A673 (cell line): Measurements from ENCODE around the gene PTPN1. TPM values are rescaled to one million over a fixed set of nuclear protein-coding genes. Genes with fewer than 3 reads are reported as not detected.

Experiments
- BruUV-seq: library from RNA; stranded (reverse); fragments of 400-500 nt; replicated peaks from 2 replicates; lab custom pipeline; 2021; lab: Mats Ljungman, UMichigan
- CTCF ChIA-PET: fragments of 300-600 bp; sonication (Branson Sonifier 250); formaldehyde crosslinking; loops from one replicate; lab custom pipeline; 2022; ENCODE audit warnings: antibody characterized with exemption; lab: Charles Lee
- POLR2A ChIA-PET: fragments of 300-600 bp; sonication (Branson Sonifier 250); formaldehyde crosslinking; loops from one replicate; lab custom pipeline; 2022; ENCODE audit warnings: antibody characterized with exemption; ENCODE audit not compliant: low non-redundant PET; lab: Charles Lee
- DNase-seq: peaks from one replicate; pipeline ENCODE4 v3.0.0-alpha.2; 2015; ENCODE audit warnings: low spot score
- H3K27ac ChIP-seq: fragments of 200-600 bp; sonication (generic); 2 replicates; pipeline ENCODE4 v1.5.1; 2016; ENCODE audit warnings: mixed run types, low read depth, mild to moderate bottlenecking, mixed read lengths, antibody characterized with exemption, low read length; ENCODE audit not compliant: poor library complexity, severe bottlenecking
- H3K27me3 ChIP-seq: fragments of 200-600 bp; sonication (generic); replicated peaks from 2 replicates; pipeline ENCODE4 v1.6.1; 2017; ENCODE audit warnings: mixed run types, low read depth, mild to moderate bottlenecking, mixed read lengths, antibody characterized with exemption, low read length; ENCODE audit not compliant: insufficient read depth, poor library complexity
- H3K36me3 ChIP-seq: fragments of 200-600 bp; sonication (generic); 2 replicates; pipeline ENCODE4 v1.6.1; 2016; ENCODE audit warnings: mixed run types, mild to moderate bottlenecking, mixed read lengths, antibody characterized with exemption, low read length; ENCODE audit not compliant: insufficient read depth, poor library complexity, severe bottlenecking
- H3K4me1 ChIP-seq: fragments of 200-600 bp; sonication (generic); 2 replicates; pipeline ENCODE4 v1.6.1; 2017; ENCODE audit warnings: mixed run types, mild to moderate bottlenecking, mixed read lengths, antibody characterized with exemption, low read length; ENCODE audit not compliant: insufficient read depth, poor library complexity, severe bottlenecking
- H3K4me3 ChIP-seq: fragments of 200-600 bp; sonication (generic); 2 replicates; pipeline ENCODE4 v1.5.1; 2016; ENCODE audit warnings: low read depth, mixed run types, mild to moderate bottlenecking, mixed read lengths, low read length; ENCODE audit not compliant: poor library complexity, severe bottlenecking
- H3K9me3 ChIP-seq: fragments of 200-600 bp; sonication (generic); 2 replicates; pipeline ENCODE4 v1.6.1; 2016; ENCODE audit warnings: mixed run types, low read depth, mild to moderate bottlenecking, mixed read lengths, antibody characterized with exemption, low read length; ENCODE audit not compliant: poor library complexity, severe bottlenecking
- CTCF ChIP-seq: fragments of 300-800, 200-600 bp; sonication (generic); conservative IDR thresholded peaks from 2 replicates; pipeline ENCODE4 v1.5.1; 2017; ENCODE audit warnings: low read depth, mild to moderate bottlenecking, antibody characterized with exemption, low read length, moderate library complexity, mixed read lengths
- EZH2 ChIP-seq: fragments of 200-600 bp; sonication (generic); IDR thresholded peaks from 2 replicates; pipeline ENCODE4 v1.6.1; 2017; ENCODE audit warnings: borderline replicate concordance, low read depth, mild to moderate bottlenecking, mixed read lengths, antibody characterized with exemption, low read length; ENCODE audit not compliant: poor library complexity, severe bottlenecking
- intact Hi-C: fragments of 100-400 bp; cut with micrococcal nuclease; formaldehyde crosslinking; loops from one replicate; pipeline ENCODE4 v1.10.0; 2022; ENCODE audit not compliant: unreplicated experiment
- total RNA-seq: library from RNA; stranded (reverse); gene quantifications from 2 replicates; pipeline ENCODE4 v1.2.3, GENCODE V29; 2021

The PTPN1 gene
- total RNA-seq, 1 experiment from 2014 or later: 47.4 TPM

GRCh38 chr20:50601511-50602431 is 91.6 kb downstream of the PTPN1 start:
- H3K4me3 ChIP-seq: no peak overlapping the region
- no TSS peak for BruUV-seq
- no peaks in the 10 kb centered on the region for H3K27me3 ChIP-seq
- no peak for DNase-seq
- TF ChIP-seq EZH2 (no peak), CTCF (no peak)
- H3K4me1 ChIP-seq: no peaks in the 10 kb centered on the region
- intact Hi-C loops: no loop called here
- H3K27ac ChIP-seq: no peak overlapping the region
- no peaks in the 10 kb centered on the region for H3K36me3 ChIP-seq
- POLR2A ChIA-PET: no interaction called here
- CTCF ChIA-PET: no interaction called here
- H3K9me3 ChIP-seq: no peaks in the 10 kb centered on the region

GRCh38 chr20:50602432-50603088 is 92.4 kb downstream of the PTPN1 start:
- intact Hi-C loops: no loop called here
- Histone ChIP-seq H3K36me3 (no peaks in the 10 kb centered on the region), H3K9me3 (no peaks in the 10 kb centered on the region), H3K27ac (no peak overlapping the region), H3K27me3 (no peaks in the 10 kb centered on the region), H3K4me1 (no peaks in the 10 kb centered on the region), H3K4me3 (no peak overlapping the region)
- ChIA-PET POLR2A (no interaction called here), CTCF (no interaction called here)
- no TSS peak for BruUV-seq
- DNase-seq: no peak
- TF ChIP-seq EZH2: no peak
- TF ChIP-seq CTCF: no peak

- no peak overlapping the region for H3K4me3 ChIP-seq
- H3K4me1 ChIP-seq: no peaks in the 10 kb centered on the region
- no peaks in the 10 kb centered on the region for H3K27me3 ChIP-seq
- no peak overlapping the region for H3K27ac ChIP-seq
- no TSS peak for BruUV-seq
- no peak for DNase-seq
- CTCF ChIA-PET: no interaction called here
- POLR2A ChIA-PET: no interaction called here
- no peaks in the 10 kb centered on the region for H3K9me3 ChIP-seq
- H3K36me3 ChIP-seq: no peaks in the 10 kb centered on the region
- TF ChIP-seq EZH2: no peak
- TF ChIP-seq CTCF: no peak
- intact Hi-C loops: no loop called here
Observed at GRCh38 chr20:50604451-50604850, 94.3 kb downstream of the PTPN1 start.
